Effector CD4-positive, alpha-beta T cell (primary cell): ENCODE measurements around the gene SYNGR3.
"Not testable (repeated sequence)": the region's sequence is repeated elsewhere in the genome, so short reads cannot be mapped to it uniquely, and the experiment has no call there.

Experiments used
- DNase-seq: peaks from one replicate; pipeline ENCODE4 v3.0.0-alpha.2; 2020

Gene SYNGR3

DNA sequence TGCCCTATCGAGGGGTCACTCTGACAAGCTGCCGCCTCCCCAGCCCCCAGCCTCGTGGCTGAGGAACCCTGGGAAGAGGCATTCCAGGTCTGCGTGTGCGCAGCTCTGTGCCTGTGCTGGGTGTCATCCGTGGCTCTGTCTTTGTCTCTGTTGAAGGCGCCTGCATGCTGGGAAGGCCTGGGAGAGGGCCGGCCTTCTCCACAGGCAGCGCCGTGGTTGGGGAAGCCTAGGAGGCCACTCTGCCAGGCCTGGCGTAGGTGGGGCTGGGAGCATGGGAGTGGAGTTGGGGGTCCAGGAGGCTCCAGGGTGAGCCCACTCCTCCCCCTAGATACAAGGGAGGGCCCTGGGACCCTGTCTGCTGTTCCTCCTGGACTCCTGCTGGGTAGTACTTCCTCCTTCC lies 40.3 kb downstream of the SYNGR3 start:
- no peak for DNase-seq

DNA sequence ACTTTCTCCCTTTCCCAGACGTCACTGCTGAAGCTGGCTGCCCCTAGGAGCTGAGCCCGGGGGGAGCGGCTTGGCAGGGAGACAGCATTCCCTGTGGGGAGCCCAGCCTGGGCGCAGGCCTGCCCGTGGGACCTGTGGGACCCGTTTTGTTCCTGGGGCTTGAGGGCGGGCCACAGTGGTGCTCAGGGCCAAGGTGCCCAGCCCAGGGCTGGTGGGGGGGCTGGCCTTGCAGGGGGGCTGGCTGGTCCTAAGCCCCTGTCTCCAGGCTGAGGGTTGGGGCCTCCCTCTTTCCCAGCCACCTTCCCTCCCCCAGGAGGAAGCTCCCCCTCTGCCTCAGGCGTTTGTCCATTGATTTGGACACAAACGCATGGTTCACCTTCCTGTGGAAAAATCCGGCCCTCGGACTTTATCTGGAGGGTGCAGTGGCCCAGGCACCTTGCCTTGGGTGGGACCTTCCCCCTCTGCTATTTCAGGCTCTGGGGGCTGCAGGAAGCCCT lies 41.4 kb downstream of the SYNGR3 start:
- no peak for DNase-seq

DNA sequence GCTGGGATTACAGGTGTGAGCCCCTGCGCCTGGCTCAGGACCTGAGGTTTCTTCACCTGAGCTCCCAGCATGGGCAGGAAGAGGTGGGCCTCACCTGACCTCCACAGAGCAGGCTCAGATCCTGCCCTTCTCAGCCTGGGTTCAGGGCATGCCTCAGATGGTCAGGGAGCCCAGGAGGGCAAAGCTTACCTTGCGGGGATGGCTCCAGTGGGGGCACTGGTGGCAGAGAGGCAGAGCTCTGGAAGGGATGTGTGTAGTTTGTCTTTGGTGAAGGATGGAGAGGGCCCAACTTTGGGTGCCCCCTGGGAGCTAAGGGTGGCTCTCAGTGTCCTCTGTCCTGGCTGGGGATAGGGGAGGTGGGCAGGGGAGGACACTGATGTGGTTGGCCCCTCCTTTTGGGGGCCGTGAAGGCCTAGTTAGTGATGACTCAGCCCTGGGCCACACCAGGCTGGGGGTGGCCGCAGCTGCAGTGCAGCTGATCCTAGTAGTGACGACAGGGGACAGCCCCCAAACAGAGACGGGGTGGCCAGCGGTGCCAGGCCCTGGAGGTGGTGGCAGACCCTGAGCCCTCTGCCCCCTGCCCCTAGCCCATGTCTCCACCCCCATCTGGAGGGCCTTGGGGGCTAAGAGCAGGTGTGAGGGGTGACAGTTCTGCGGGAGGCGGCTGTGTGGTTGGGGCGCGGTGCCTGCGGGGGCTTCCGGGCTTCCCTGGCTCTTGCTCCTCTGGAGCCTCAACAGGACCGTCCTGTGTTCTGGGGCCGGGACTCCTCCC lies 42.7 kb downstream of the SYNGR3 start:
- no peak for DNase-seq

GRCh38 chr16:2033057-2033908 lies 43.5 kb downstream of the SYNGR3 start:
- DNase-seq, result no peak

- DNase-seq, result not testable (repeated sequence)
These were observed 44.3 kb downstream of the SYNGR3 start for GRCh38 chr16:2033909-2034695.

- no peak for DNase-seq
These were observed 45.1 kb downstream of the SYNGR3 start for GRCh38 chr16:2034696-2035430.

DNA sequence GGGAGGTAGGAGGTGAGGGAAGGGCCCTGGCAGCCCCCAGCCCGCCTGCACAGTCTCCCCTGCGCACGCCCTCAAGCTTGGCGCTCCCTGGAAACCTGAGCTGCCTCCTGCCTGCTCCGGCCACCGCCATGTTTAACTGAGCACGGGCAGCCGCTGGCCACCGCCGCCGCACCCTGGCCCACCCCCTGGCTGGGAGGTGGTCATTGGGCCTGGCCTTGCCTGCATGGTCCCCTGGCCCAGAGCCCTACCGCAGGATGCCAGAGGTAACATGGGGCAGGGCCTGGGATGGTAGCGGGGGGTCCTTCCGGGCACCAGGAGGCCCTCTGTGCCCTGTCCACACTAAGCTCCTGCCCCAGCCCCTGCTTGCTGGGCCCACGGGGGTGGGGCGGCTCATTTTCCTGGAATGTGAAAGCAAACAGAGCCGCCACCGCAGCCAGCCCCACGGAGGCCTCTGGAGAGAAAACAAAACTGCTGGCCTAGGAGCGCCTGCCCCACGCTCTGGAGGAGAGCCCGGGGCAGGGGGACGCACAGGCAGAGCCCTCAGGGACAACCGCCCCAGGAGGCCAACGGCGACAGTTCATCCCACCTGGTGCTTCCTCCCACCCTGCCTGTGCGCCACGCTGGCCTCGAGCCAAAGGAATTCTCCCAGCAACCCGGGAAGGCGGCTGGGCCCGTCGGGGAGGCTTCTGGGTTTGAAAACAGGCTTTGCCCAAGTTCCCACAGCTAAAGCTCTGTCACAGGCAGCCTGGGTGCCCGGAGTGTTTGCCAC lies 45.8 kb downstream of the SYNGR3 start:
- no peak for DNase-seq

- DNase-seq, result no peak
These were observed 46.6 kb downstream of the SYNGR3 start for GRCh38 chr16:2036200-2036966.

- DNase-seq, result no peak
These were observed 47.3 kb downstream of the SYNGR3 start for GRCh38 chr16:2037115-2037514.

GRCh38 chr16:2037647-2038381 lies 48.0 kb downstream of the SYNGR3 start:
- DNase-seq, result no peak

GRCh38 chr16:2038382-2039231 lies 48.8 kb downstream of the SYNGR3 start:
- DNase-seq, result no peak

- no peak for DNase-seq
These were observed 49.7 kb downstream of the SYNGR3 start for GRCh38 chr16:2039274-2040031.

GRCh38 chr16:2040041-2040786 lies 50.4 kb downstream of the SYNGR3 start:
- no peak for DNase-seq

DNA sequence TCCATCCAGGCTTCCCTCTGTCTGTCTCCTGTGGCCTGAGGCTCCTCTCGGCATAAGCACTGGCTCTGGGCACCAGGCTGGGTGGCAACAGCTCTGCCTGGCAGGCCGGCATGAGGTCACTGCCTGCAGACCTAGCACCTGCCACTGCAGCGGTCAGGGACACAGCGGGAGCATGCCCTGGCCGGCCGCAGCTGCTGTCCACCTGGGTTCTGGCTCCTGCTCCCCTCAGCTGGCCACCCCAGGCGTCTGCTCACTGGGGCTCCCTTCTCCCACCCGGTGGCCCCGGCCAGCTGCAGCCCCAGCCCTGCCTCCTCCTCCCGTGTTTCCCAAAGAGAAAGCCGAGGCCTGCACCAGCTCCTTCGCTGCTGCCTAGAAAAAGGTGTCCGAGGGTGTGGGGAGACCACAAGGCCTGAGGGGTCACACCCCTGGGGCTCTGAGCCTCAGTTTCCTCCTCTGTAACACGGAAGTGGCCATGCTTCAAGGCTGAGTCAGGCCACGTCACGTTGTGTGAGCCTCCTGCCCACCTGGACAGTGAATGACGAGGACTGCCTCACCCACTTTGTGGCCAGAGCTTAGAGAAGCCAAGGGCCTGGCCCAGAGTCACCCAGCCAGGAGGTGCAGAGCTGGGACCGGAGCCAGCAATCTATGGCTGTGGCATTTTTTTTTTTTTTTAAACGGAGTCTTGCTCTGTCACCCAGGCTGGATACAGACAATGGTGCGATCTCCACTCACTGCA lies 51.2 kb downstream of the SYNGR3 start:
- no peak for DNase-seq

- DNase-seq, result no peak
These were observed 52.6 kb downstream of the SYNGR3 start for GRCh38 chr16:2042171-2042985.
